Measurements from ENCODE around the gene SETD1B.

DNA sequence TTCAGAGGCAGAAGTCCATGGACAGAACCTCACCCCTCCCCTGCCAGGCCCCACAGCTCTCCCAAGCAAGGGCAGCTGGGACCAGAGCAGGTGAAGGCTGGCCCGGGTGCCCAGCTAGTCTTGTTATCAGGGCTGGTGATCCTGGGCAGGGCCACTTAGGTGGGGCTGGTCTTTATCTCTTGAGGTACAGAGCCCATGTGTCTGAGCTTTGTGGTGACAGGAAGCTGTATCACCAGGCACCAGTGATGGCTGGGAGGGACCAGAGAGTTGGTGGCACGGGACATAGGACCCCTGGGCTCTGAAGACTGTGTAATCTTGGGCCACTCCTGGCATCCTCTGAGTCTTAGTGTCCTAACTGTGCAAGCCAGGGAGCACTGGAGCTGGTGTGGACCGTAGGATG lies 67.7 kb downstream of the SETD1B start:
- TF ChIP-seq POLR2A (IDR thresholded peaks at IDR 0.05) (no peak), CTCF (IDR thresholded peaks at IDR 0.05) (no peak)

Data from prostate gland (tissue), 2 donors.